HepG2 (cell line): ENCODE measurements around the gene NUDT7. TPM values are rescaled to one million over a fixed set of nuclear protein-coding genes. Genes with fewer than 3 reads are reported as not detected.
A peak's percentile ranks its signal among the peaks of the same experiment; 100 is the strongest.

Source experiments
- ERF ChIP-seq: IDR thresholded peaks from 2 replicates; pipeline ENCODE4 v1.6.1; 2018; ENCODE audit warnings: missing biosample characterization, missing genetic modification reagents
- HMG20B ChIP-seq: conservative IDR thresholded peaks from 2 replicates; pipeline ENCODE4 v1.6.1; 2016; ENCODE audit warnings: missing genetic modification reagents, missing compliant biosample characterization
- HNF4A ChIP-seq: sonication (generic); formaldehyde crosslinking; IDR thresholded peaks from 2 replicates; pipeline ENCODE4 v1.4.0; 2020; ENCODE audit warnings: missing genetic modification reagents
- KLF16 ChIP-seq, 2 experiments: sonication (generic) in 1 of 2; formaldehyde crosslinking in 1 of 2; IDR thresholded peaks; 2 replicates each; pipeline versions ENCODE4 v1.6.1 to v1.8.0; 2016 to 2023; ENCODE audit warnings: missing genetic modification reagents in 2 of 2, missing compliant biosample characterization in 1 of 2
- MAFF ChIP-seq: IDR thresholded peaks from 2 replicates; pipeline ENCODE4 v1.6.1; 2011; ENCODE audit warnings: low read depth, low read length, improper control_type of control experiment
- NFYB ChIP-seq: sonication (generic); formaldehyde crosslinking; IDR thresholded peaks from 2 replicates; pipeline ENCODE4 v1.4.0; 2020; ENCODE audit warnings: missing genetic modification reagents
- PCBP1 ChIP-seq: fragments of 200-400 bp; formaldehyde crosslinking; IDR thresholded peaks from 2 replicates; pipeline ENCODE4 v1.6.1; 2017; ENCODE audit warnings: mild to moderate bottlenecking, low read depth, low read length, borderline replicate concordance
- PHF20 ChIP-seq: sonication (generic); formaldehyde crosslinking; IDR thresholded peaks from 2 replicates; pipeline ENCODE4 v1.5.0; 2020; ENCODE audit warnings: mild to moderate bottlenecking, missing genetic modification reagents
- PHF5A ChIP-seq: IDR thresholded peaks from one replicate; pipeline ENCODE4 v1.6.1; 2018; ENCODE audit warnings: low read depth, missing genetic modification reagents; ENCODE audit not compliant: unreplicated experiment
- RORA ChIP-seq: sonication (generic); formaldehyde crosslinking; IDR thresholded peaks from 2 replicates; pipeline ENCODE4 v1.5.0; 2020; ENCODE audit warnings: mild to moderate bottlenecking, missing genetic modification reagents, moderate library complexity
- SRF ChIP-seq: IDR thresholded peaks from 2 replicates; pipeline ENCODE4 v1.6.1; 2011; ENCODE audit warnings: mild to moderate bottlenecking, low read depth, low read length, moderate library complexity
- SRSF9 ChIP-seq: fragments of 200-400 bp; formaldehyde crosslinking; IDR thresholded peaks from 2 replicates; pipeline ENCODE4 v1.6.1; 2018; ENCODE audit warnings: borderline replicate concordance, mild to moderate bottlenecking, low read depth, low read length; ENCODE audit not compliant: insufficient read depth, poor library complexity, severe bottlenecking
- ZBTB7B ChIP-seq: sonication (generic); formaldehyde crosslinking; IDR thresholded peaks from 2 replicates; pipeline ENCODE4 v1.4.0; 2020; ENCODE audit warnings: missing genetic modification reagents
- ZMAT3 ChIP-seq: sonication (generic); formaldehyde crosslinking; conservative IDR thresholded peaks from 2 replicates; pipeline ENCODE4 v1.7.0; 2021; ENCODE audit warnings: missing genetic modification reagents
- ZNF256 ChIP-seq: sonication (generic); formaldehyde crosslinking; conservative IDR thresholded peaks from 2 replicates; pipeline ENCODE4 v1.4.0; 2020; ENCODE audit warnings: missing genetic modification reagents
- ZNF501 ChIP-seq: sonication (generic); formaldehyde crosslinking; IDR thresholded peaks from 2 replicates; pipeline ENCODE4 v1.5.1; 2020; ENCODE audit warnings: mild to moderate bottlenecking, moderate library complexity, missing genetic modification reagents
- ZNF792 ChIP-seq: IDR thresholded peaks from 2 replicates; pipeline ENCODE4 v1.6.1; 2016
- ZNF850 ChIP-seq: sonication (generic); formaldehyde crosslinking; conservative IDR thresholded peaks from 2 replicates; pipeline ENCODE4 v1.9.0; 2021; ENCODE audit warnings: mild to moderate bottlenecking, missing genetic modification reagents
- polyA plus RNA-seq, 8 experiments: library from polyadenylated mRNA; depleted of rRNA in 3 of 8; stranded (reverse) in 7 of 8; unstranded in 1 of 8; fragments of >200 nt; fragmentation: Illumina TruSeq in 4 of 8; extraction: Trizol in 4 of 8; gene quantifications; 2 replicates each; pipeline versions ENCODE4 v1.2.1 to v1.2.3, GENCODE V29; 2011 to 2016; ENCODE audit warnings: low read depth in 4 of 8, missing spikeins in 1 of 8, mixed read lengths in 1 of 8; ENCODE audit not compliant: insufficient read depth in 1 of 8
- total RNA-seq, 5 experiments: library from RNA; depleted of rRNA; stranded (reverse); fragments of >200 nt; fragmentation: Illumina TruSeq; extraction: Trizol; gene quantifications; 2 replicates each; pipeline ENCODE4 v1.2.3, GENCODE V29; 2016; ENCODE audit warnings: low read depth in 1 of 5
- TF ChIP-seq, protein P1 (sequence below): sonication (generic); formaldehyde crosslinking; IDR thresholded peaks from 2 replicates; pipeline ENCODE4 v1.8.0; 2022; ENCODE audit warnings: mild to moderate bottlenecking, missing genetic modification reagents
- TF ChIP-seq, protein P2 (sequence below): IDR thresholded peaks from 2 replicates; pipeline ENCODE4 v1.6.1; 2016; ENCODE audit warnings: mild to moderate bottlenecking
- TF ChIP-seq, protein P3 (sequence below): sonication (generic); formaldehyde crosslinking; IDR thresholded peaks from 2 replicates; pipeline ENCODE4 v1.4.0; 2020; ENCODE audit warnings: missing genetic modification reagents
- TF ChIP-seq, protein P4 (sequence below): sonication (generic); formaldehyde crosslinking; IDR thresholded peaks from 2 replicates; pipeline ENCODE4 v1.4.0; 2020; ENCODE audit warnings: mild to moderate bottlenecking, missing genetic modification reagents
- TF ChIP-seq, protein P5 (sequence below): IDR thresholded peaks from 2 replicates; pipeline ENCODE4 v1.6.1; 2016

Gene NUDT7
- total and polyA plus RNA-seq, 2 of the 13 experiments (the other 11 are each of a cell fraction or from before 2014, with no cell fraction given): 14.3 to 23.9 TPM

DNA sequence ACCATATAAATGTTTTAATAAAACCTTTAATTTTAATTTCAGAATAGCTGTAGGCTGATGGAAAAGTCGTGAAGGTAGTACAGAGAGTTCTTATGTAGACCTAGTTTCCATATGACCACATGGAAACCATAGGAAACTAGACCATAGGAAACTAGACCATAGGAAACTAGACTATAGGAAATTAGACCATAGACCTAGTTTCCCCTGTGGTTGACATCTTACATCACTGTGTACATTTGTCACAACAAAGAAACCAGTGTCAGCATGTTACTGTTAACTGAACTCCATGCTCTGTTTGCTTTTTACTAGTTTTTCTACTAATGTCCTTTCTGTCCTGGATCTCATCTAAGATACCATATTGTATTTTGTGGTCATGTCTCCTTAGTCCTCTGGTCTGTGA lies 14.6 kb downstream of the NUDT7 start (continued):
- TF ChIP-seq, protein P1, sequence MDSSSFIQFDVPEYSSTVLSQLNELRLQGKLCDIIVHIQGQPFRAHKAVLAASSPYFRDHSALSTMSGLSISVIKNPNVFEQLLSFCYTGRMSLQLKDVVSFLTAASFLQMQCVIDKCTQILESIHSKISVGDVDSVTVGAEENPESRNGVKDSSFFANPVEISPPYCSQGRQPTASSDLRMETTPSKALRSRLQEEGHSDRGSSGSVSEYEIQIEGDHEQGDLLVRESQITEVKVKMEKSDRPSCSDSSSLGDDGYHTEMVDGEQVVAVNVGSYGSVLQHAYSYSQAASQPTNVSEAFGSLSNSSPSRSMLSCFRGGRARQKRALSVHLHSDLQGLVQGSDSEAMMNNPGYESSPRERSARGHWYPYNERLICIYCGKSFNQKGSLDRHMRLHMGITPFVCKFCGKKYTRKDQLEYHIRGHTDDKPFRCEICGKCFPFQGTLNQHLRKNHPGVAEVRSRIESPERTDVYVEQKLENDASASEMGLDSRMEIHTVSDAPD (CRISPR knock-in tag): no peak
- TF ChIP-seq MAFF (peak; percentile 86), NFYB (no peak), ZNF792 (CRISPR knock-in tag) (peak; percentile 49; the same call in 1 of the 2 replicates), KLF16 (CRISPR knock-in tag; IDR thresholded peaks at IDR 0.05) (0 out of 4 replicates have a peak, but pooled peaks of 1 of the 2 experiments have one; percentile 66), ERF (CRISPR knock-in tag) (peak; percentile 67), SRF (no peak), HMG20B (CRISPR knock-in tag) (no peak), ZNF850 (CRISPR knock-in tag) (no peak), ZMAT3 (CRISPR knock-in tag) (0 out of 2 replicates have a peak, but pooled peaks have one; percentile 43), ZNF501 (no peak), PCBP1 (no peak), RORA (CRISPR knock-in tag) (no peak), PHF5A (CRISPR knock-in tag) (no peak), PHF20 (no peak), ZBTB7B (CRISPR knock-in tag) (no peak), HNF4A (CRISPR knock-in tag) (peak; percentile 78), ZNF256 (no peak), SRSF9 (no peak)
- TF ChIP-seq, protein P2, sequence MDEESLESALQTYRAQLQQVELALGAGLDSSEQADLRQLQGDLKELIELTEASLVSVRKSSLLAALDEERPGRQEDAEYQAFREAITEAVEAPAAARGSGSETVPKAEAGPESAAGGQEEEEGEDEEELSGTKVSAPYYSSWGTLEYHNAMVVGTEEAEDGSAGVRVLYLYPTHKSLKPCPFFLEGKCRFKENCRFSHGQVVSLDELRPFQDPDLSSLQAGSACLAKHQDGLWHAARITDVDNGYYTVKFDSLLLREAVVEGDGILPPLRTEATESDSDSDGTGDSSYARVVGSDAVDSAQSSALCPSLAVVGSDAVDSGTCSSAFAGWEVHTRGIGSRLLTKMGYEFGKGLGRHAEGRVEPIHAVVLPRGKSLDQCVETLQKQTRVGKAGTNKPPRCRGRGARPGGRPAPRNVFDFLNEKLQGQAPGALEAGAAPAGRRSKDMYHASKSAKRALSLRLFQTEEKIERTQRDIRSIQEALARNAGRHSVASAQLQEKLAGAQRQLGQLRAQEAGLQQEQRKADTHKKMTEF (CRISPR knock-in tag): peak; percentile 76; the same call in 1 of the 2 replicates
- TF ChIP-seq, protein P3, sequence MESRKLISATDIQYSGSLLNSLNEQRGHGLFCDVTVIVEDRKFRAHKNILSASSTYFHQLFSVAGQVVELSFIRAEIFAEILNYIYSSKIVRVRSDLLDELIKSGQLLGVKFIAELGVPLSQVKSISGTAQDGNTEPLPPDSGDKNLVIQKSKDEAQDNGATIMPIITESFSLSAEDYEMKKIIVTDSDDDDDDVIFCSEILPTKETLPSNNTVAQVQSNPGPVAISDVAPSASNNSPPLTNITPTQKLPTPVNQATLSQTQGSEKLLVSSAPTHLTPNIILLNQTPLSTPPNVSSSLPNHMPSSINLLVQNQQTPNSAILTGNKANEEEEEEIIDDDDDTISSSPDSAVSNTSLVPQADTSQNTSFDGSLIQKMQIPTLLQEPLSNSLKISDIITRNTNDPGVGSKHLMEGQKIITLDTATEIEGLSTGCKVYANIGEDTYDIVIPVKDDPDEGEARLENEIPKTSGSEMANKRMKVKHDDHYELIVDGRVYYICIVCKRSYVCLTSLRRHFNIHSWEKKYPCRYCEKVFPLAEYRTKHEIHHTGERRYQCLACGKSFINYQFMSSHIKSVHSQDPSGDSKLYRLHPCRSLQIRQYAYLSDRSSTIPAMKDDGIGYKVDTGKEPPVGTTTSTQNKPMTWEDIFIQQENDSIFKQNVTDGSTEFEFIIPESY (CRISPR knock-in tag): no peak
- TF ChIP-seq, protein P4, sequence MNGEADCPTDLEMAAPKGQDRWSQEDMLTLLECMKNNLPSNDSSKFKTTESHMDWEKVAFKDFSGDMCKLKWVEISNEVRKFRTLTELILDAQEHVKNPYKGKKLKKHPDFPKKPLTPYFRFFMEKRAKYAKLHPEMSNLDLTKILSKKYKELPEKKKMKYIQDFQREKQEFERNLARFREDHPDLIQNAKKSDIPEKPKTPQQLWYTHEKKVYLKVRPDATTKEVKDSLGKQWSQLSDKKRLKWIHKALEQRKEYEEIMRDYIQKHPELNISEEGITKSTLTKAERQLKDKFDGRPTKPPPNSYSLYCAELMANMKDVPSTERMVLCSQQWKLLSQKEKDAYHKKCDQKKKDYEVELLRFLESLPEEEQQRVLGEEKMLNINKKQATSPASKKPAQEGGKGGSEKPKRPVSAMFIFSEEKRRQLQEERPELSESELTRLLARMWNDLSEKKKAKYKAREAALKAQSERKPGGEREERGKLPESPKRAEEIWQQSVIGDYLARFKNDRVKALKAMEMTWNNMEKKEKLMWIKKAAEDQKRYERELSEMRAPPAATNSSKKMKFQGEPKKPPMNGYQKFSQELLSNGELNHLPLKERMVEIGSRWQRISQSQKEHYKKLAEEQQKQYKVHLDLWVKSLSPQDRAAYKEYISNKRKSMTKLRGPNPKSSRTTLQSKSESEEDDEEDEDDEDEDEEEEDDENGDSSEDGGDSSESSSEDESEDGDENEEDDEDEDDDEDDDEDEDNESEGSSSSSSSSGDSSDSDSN (CRISPR knock-in tag): no peak
- TF ChIP-seq, protein P5, sequence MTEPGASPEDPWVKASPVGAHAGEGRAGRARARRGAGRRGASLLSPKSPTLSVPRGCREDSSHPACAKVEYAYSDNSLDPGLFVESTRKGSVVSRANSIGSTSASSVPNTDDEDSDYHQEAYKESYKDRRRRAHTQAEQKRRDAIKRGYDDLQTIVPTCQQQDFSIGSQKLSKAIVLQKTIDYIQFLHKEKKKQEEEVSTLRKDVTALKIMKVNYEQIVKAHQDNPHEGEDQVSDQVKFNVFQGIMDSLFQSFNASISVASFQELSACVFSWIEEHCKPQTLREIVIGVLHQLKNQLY (CRISPR knock-in tag): peak; percentile 68; the same call in 1 of the 2 replicates
